Measurements from ENCODE around the gene ARMC8. TPM values are rescaled to one million over a fixed set of nuclear protein-coding genes. Genes with fewer than 3 reads are reported as not detected.

ARMC8 gene
- total and polyA plus RNA-seq, 8 donors: 7.6 to 21.1 (median 16.9) TPM

DNA sequence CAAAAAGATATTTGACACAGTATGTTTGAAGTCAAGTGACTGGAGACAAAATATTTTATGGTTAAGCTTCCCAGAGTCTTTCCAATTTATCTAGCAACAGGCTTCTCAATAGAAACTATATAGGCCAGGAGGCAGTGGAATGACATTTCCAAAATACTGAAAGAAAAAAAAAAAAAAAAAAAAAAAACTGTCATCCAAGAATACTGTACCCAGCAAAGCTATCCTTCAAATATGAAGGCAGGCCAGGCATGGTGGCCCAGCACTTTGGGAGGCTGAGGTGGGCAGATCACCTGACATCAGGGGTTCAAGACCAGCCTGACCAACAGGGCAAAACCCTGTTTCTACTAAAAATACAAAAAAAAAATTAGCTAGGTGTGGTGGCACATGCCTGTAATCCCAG is 121.7 kb downstream of the ARMC8 start:
- no peak for DNase-seq
- no peak overlapping the region for H3K4me3 ChIP-seq
- H3K36me3 ChIP-seq: no peaks in the 10 kb centered on the region
- ATAC-seq: no peak
- intact Hi-C loops (cut with DNase I): no loop called here
- no peaks in the 10 kb centered on the region for H3K9me3 ChIP-seq
- H3K27ac ChIP-seq: no peak overlapping the region
- no peak for FAIRE-seq
- no peak for TF ChIP-seq CTCF (IDR thresholded peaks at IDR 0.05)
- H3K4me1 ChIP-seq: no peaks in the 10 kb centered on the region
- H3K27me3 ChIP-seq: no peaks in the 10 kb centered on the region

GRCh38 chr3:138310494-138310893 is 123.4 kb downstream of the ARMC8 start:
- Histone ChIP-seq H3K27me3 (no peaks in the 10 kb centered on the region), H3K36me3 (no peaks in the 10 kb centered on the region), H3K9me3 (no peaks in the 10 kb centered on the region), H3K4me1 (no peaks in the 10 kb centered on the region), H3K4me3 (no peak overlapping the region), H3K27ac (no peak overlapping the region)
- DNase-seq: no peak
- no peak for ATAC-seq
- WGBS, 2 donors: 74 to 75% methylated on average over 4 of the region's 4 CpGs
- TF ChIP-seq CTCF (IDR thresholded peaks at IDR 0.05): no peak
- intact Hi-C loops (cut with DNase I): no loop called here
- no peak for FAIRE-seq

DNA sequence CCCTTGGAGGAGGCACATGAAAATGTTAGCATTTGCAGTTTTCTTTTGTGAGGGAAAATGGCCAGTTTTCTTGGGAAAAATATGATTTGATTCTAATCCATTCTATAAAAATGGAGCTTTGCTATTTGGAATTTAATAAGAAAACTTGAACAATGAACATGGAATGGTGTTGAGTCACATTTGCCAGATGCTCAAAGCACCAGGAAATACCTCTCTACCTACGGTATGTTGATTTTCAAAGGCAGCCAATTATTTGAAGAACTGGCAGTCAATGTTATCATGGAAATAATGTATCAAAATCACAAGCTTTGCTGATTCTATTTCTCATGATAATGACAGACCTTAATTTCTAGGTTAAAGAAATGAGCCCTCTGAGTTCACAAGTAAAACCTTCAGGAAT is 127.7 kb downstream of the ARMC8 start:
- H3K4me3 ChIP-seq: no peak overlapping the region
- no peak for FAIRE-seq

GRCh38 chr3:138317687-138318086 is 130.6 kb downstream of the ARMC8 start:
- H3K36me3 ChIP-seq: no peaks in the 10 kb centered on the region
- no peak overlapping the region for H3K4me3 ChIP-seq
- FAIRE-seq (no peak), DNase-seq (no peak), ATAC-seq (no peak)
- no peak for TF ChIP-seq CTCF (IDR thresholded peaks at IDR 0.05)
- no peaks in the 10 kb centered on the region for H3K4me1 ChIP-seq
- no peaks in the 10 kb centered on the region for H3K27me3 ChIP-seq
- intact Hi-C loops (cut with DNase I): no loop called here
- no peaks in the 10 kb centered on the region for H3K9me3 ChIP-seq
- no peak overlapping the region for H3K27ac ChIP-seq
- 77 to 88% methylated on average over 1 of the region's 1 CpG for WGBS, 2 donors

More for the DNA sequence above, 127.7 kb downstream of the ARMC8 start:
- no peaks in the 10 kb centered on the region for H3K27me3 ChIP-seq
- intact Hi-C loops (cut with DNase I): no loop called here
- DNase-seq: no peak
- no peaks in the 10 kb centered on the region for H3K9me3 ChIP-seq
- H3K4me1 ChIP-seq: no peaks in the 10 kb centered on the region
- H3K27ac ChIP-seq: no peak overlapping the region
- no peak for ATAC-seq
- no peak for TF ChIP-seq CTCF (IDR thresholded peaks at IDR 0.05)
- no peaks in the 10 kb centered on the region for H3K36me3 ChIP-seq
- 48 to 55% methylated on average over 1 of the region's 1 CpG for WGBS, 2 donors

DNA sequence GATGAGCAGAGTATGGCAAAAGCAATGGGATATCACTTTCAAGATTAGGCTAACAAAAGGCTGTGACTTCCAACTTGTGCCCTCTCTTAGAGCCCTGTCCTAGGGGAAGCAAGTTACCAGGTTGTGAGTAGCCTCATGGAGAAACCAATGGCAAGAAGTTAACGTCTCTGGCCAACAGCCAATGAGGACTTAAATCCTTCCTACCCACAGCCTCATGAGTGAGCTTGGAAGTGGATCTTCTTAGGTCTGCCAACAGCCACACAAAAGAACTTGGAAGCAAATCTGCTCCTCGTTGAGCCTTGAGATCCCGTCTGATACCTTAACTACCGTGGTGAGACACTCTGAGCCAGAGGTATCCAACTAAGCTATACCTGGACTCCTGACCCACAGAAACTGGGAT is 136.9 kb downstream of the ARMC8 start:
- ATAC-seq (no peak), DNase-seq (no peak), FAIRE-seq (no peak)
- Histone ChIP-seq H3K9me3 (no peaks in the 10 kb centered on the region), H3K4me1 (peaks cover 0 to 6% (median 5%) of the 10 kb centered on the region in 3 donors), H3K36me3 (no peaks in the 10 kb centered on the region), H3K4me3 (no peak overlapping the region), H3K27me3 (no peaks in the 10 kb centered on the region), H3K27ac (no peak overlapping the region)
- 68 to 69% methylated on average over 4 of the region's 4 CpGs for WGBS, 2 donors
- intact Hi-C loops (cut with DNase I): no loop called here
- no peak for TF ChIP-seq CTCF (IDR thresholded peaks at IDR 0.05)
